Stimulated activated CD8-positive, alpha-beta memory T cell treated with anti-CD3 and anti-CD28 coated beads, Interleukin-4, amount 100 ng/mL, for 4 hours (primary cell): ENCODE data around the gene CBLN1.
"Not testable (repeated sequence)": the region's sequence is repeated elsewhere in the genome, so short reads cannot be mapped to it uniquely, and the experiment has no call there.

Experiments used
- DNase-seq, 2 donors: peaks; one replicate each; pipeline ENCODE4 v3.0.0-alpha.2; 2020; ENCODE audit warnings: low read depth in 2 of 2, low spot score in 1 of 2

Gene CBLN1

GRCh38 chr16:49277766-49278566, 3.7 kb downstream of the CBLN1 start:
- no peak for DNase-seq

GRCh38 chr16:49277386-49277742, 4.3 kb downstream of the CBLN1 start:
- DNase-seq, result no peak

DNA sequence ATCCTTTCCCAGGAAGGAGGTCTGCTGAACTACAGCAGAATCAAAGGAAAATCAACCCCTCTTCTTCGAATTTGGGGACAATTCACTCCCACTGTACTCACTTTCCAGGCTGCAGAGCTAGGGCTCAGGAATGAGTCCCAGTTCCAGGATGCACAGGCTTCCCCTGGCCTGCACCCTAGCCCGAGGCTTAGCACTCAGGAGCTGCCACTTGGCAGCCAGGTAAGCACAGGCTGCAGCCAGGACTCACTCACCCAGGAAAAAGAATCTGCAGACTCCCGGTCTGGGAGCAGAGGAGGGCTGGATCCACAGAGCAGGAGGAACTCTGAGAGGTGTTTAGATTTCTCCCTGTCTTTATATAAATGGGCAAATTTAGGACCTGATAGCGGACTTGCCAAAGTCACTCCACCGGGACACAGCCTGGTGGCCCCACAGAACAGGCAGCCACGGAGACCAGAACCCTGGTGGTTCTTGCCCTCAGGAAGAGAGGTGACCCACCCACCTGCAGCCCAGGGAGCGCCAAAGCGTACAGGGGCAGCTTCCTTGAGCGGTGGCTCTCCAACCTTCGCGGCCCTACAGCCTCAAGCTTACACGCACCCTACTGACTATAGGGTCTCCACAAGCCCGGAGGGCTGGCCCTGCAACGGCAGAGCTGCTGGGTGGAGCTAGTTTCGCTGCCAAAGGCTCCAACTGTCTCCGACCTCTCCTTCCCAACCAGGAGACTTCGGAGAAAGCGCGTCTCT, 4.8 kb downstream of the CBLN1 start:
- DNase-seq, result no peak

GRCh38 chr16:49275870-49276269, 5.8 kb downstream of the CBLN1 start:
- no peak for DNase-seq

DNA sequence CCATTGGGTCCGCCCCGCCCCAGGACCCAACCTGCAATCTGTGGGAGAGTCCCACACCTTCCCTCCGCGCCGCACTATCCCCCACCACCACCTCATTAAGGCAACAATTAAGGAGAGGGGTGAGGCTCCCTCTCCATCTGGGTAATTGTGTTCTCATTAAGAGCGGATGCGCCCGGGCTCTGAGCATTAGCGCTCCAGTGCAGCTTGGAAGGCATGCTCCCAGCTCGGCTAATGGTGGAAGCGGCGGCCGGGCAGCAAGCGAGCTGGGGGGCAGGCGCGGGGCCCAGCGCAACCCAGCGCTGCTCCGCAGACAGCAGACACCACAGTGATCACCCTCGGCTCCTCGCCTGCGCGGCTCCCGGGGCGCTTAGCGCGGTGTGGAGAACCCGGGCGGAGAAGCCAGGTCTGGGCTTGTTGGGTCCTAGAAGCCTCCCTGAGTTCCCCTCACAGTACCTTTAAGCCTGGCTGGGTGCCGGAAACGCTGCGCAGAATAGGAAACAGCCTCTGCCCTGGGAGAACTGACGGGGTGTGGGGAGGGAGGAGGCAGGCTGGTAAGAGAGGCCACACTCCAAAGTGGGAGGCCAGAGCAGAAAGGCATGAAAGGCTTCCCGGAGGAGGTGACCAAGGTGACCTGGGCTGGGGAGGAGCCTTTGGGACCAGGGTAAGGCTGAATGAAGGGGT, 6.4 kb downstream of the CBLN1 start:
- no peak for DNase-seq

DNA sequence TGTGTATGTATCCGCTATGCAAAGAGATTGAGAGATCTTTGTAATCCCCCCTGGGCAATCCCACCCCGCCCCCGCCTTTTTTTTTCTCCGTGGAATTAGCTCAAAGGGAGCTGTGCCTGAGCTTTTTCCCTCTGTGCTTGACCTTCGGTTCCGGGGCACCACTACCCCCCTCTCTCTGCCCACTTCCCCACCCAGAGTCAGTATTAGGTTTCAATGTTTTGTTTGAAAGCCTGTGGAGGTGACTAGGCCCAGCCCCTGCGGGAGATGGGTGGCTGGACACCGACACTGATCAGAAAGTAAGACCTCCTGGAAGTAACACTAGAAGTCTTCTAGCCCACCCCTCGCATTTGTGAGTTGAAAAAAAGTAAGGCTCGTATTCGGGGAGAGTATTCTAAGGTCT, 7.0 kb downstream of the CBLN1 start:
- no peak for DNase-seq

- no peak for DNase-seq
Measured at GRCh38 chr16:49273771-49274170, 7.9 kb downstream of the CBLN1 start.

DNA sequence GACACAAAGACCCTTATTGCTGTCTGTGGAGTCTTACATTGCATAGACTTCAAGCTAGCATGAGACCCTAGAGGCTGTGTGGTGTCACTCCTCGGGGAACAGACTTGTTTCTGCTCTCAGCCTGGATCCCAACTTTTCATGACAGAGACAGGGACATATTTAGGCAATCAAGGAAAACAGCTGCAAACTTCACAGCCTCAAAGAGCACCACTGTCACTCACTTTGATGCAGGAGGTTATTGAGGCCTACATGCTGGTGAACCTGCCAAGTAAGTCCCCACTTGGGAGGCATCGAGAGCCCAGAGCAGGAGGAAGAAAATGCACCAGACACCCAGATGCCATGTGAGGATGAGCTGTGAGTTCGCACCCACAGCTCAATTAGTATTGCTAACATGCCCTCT, 10.3 kb downstream of the CBLN1 start:
- DNase-seq, result no peak

DNA sequence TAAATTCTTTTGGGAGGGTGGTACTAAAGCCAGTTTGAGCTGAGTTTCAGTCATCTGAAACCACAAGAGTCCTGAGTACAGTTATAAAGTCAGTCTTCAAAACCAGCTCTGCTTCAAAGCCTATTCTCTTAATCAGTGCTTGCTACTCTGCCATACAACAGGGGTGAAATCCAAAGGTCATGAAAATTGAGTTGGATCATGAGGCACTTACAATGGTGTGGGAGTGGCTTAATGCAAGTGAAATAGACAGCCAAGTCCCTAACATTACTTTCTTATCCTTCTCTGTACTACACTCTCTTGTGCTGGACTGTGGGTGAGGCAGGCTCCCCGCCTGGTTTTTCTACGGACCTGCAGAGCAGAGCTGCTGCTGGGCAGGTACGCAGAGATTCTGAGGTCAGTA, 12.4 kb downstream of the CBLN1 start:
- DNase-seq, result no peak

DNA sequence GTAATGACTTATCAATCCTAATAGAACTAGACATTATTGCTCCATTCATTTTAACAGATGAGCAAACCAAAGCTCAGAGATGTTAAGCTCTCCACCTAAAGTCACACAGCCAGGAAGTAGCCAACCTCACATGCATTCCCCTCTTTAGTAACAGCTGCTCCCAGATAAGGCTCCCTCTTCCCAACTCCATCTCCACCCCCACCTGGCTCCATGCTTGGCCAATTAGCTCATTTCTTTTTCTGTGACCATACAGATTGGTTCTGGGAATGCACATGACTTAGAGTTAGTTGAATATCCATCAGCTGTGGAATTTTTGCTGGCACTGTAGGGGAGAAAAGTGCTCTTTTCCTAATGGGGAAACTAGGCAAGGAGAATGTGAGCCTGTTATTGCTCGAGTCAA, 13.0 kb downstream of the CBLN1 start:
- DNase-seq, result no peak

DNA sequence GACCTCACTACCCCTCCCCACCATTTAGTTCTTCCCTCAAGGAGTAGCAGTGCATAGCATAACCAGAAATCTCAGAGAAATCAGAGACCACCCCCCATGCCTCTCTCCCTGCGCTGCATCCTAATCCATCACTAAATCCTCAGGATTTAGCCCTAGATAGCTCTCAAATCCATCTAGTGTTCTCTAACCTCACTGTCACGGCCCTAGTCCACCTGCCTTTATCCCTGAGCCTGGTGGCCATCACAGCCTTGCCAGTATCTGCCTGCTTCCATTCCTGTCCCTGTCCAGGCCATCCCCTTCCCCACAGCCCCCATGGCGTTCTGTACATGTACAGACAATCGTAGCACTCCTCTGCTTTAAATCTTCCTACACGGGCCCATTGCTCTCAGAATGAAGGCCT, 19.1 kb downstream of the CBLN1 start:
- DNase-seq, result no peak

DNA sequence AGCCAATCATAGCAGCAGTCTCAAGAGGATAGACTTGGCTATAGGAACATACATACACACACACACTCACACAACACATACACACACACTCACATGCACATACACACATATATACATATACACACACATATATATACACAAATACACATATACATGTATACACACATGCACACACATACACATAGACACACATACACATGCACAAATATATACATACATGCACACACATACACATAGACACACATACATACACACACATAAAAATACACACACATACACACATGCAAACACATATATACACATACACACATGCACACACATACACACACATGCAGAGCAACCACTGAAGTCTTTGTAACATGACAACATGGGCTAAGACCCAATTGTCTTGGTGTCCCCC, 19.7 kb downstream of the CBLN1 start:
- no peak for DNase-seq

DNA sequence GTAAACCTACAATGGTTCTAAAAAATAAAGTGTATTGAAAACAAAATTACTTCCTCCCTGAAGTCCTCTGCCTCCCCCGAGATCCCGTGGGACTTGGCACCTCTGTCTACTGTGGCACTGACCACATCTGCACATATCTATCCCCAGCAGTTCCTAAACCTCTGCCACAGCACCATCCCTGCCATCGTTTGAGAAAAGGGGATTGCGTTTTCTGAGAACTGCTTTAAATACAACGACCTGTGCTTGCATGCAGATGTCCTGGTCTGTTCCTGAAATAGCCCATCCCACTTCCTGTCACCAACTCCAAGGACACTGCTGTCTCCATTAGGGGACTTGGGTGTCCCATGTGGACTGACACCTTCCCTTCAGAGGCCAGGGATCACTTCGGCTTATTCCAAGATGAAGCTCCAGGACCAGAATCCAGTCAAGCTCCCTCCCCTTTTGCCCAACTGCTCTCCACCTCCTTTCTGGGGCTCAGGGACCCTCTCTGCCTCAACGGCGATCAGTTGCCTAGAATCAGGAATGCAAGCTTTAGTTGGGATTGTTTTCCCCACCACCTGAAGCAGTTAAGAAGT, 20.6 kb downstream of the CBLN1 start:
- no peak for DNase-seq

DNA sequence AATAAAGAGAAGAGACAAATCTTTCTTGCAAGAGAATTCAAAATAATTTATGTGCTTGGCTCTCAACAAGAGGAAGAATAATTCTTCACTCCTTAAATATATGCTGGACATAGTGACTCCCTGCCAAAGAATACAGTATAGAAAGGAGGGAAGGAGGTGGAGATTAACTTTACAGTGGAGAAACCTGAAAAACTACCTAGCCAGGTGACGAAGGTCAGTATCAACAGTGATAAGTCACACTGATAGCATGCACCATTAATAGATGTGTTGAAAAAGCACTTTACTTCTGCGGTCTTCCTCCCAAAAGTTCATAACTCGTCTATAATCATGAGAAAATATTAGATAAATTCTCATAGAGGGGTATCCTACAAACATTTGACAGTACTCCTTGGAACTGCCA, 21.4 kb downstream of the CBLN1 start:
- DNase-seq, result no peak

- DNase-seq, result no peak
Measured at GRCh38 chr16:49259330-49259729, 22.3 kb downstream of the CBLN1 start.

GRCh38 chr16:49250689-49251088, 30.9 kb downstream of the CBLN1 start:
- DNase-seq, result no peak

- DNase-seq, result no peak
Measured at GRCh38 chr16:49248227-49248626, 33.4 kb downstream of the CBLN1 start.

- no peak for DNase-seq
Measured at GRCh38 chr16:49236216-49236615, 45.4 kb downstream of the CBLN1 start.

DNA sequence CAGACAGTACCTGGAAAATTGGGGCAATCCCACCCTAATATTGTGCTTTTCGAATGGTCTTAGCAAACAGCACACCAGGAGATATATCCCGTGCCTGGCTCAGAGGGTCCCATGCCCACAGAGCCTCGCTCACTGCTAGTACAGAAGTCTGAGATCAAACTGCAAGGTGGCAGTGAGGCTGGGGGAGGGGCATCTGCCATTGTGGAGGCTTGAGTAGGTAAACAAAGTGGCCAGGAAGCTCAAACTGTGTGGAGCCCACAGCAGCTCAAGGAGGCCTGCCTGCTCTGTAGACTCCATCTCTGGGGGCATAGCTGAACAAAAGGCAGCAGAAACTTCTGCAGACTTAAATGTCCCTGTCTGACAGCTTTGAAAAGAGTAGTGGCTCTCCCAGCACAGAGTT, 53.3 kb downstream of the CBLN1 start:
- not testable (repeated sequence) for DNase-seq
